ENCODE measurements around the gene CTDSPL.

The CTDSPL gene

GRCh38 chr3:37991823-37992222 is 130.1 kb downstream of the CTDSPL start:
- ATAC-seq (no peak), DNase-seq (no peak)
- Mint-ChIP-seq H3K4me1 (peaks cover 35% of the 10 kb centered on the region), H3K36me3 (ENCODE audit: low read depth) (peaks cover 17% of the 10 kb centered on the region), H3K9me3 (no peaks in the 10 kb centered on the region), H3K27ac (no peak overlapping the region), H3K4me3 (no peak overlapping the region), H3K27me3 (no peaks in the 10 kb centered on the region)

GRCh38 chr3:37992271-37993066 is 130.8 kb downstream of the CTDSPL start:
- ATAC-seq (no peak), DNase-seq (no peak)
- no peaks in the 10 kb centered on the region for H3K27me3 Mint-ChIP-seq
- peaks cover 37% of the 10 kb centered on the region for H3K4me1 Mint-ChIP-seq
- peaks cover 18% of the 10 kb centered on the region for H3K36me3 Mint-ChIP-seq (ENCODE audit: low read depth)
- H3K4me3 Mint-ChIP-seq, result peak overlapping the region; percentile 91
- no peaks in the 10 kb centered on the region for H3K9me3 Mint-ChIP-seq
- H3K27ac Mint-ChIP-seq, result no peak overlapping the region

GRCh38 chr3:37993067-37993455 is 131.4 kb downstream of the CTDSPL start:
- H3K27me3 Mint-ChIP-seq, result no peaks in the 10 kb centered on the region
- H3K36me3 Mint-ChIP-seq (ENCODE audit: low read depth), result peaks cover 18% of the 10 kb centered on the region
- H3K27ac Mint-ChIP-seq, result peak overlapping the region; percentile 90
- H3K9me3 Mint-ChIP-seq, result no peaks in the 10 kb centered on the region
- DNase-seq (no peak), ATAC-seq (no peak)
- H3K4me1 Mint-ChIP-seq, result peaks cover 40% of the 10 kb centered on the region
- H3K4me3 Mint-ChIP-seq, result peak overlapping the region; percentile 91

- peaks cover 44% of the 10 kb centered on the region for H3K4me1 Mint-ChIP-seq
- peak overlapping the region; percentile 91 for H3K4me3 Mint-ChIP-seq
- no peaks in the 10 kb centered on the region for H3K9me3 Mint-ChIP-seq
- peaks cover 18% of the 10 kb centered on the region for H3K36me3 Mint-ChIP-seq (ENCODE audit: low read depth)
- ATAC-seq (no peak), DNase-seq (no peak)
- H3K27me3 Mint-ChIP-seq, result no peaks in the 10 kb centered on the region
- H3K27ac Mint-ChIP-seq, result peak overlapping the region; percentile 90
Measured at GRCh38 chr3:37993460-37993819, 131.8 kb downstream of the CTDSPL start.

- Mint-ChIP-seq H3K4me3 (peak overlapping the region; percentile 91), H3K27ac (peak overlapping the region; percentile 90), H3K27me3 (no peaks in the 10 kb centered on the region), H3K36me3 (ENCODE audit: low read depth) (peaks cover 18% of the 10 kb centered on the region), H3K4me1 (peaks cover 48% of the 10 kb centered on the region), H3K9me3 (no peaks in the 10 kb centered on the region)
- ATAC-seq (peak; percentile 75), DNase-seq (peak; percentile 80)
Measured at GRCh38 chr3:37993820-37994638, 132.3 kb downstream of the CTDSPL start.

GRCh38 chr3:37994639-37994972 is 132.9 kb downstream of the CTDSPL start:
- H3K9me3 Mint-ChIP-seq, result no peaks in the 10 kb centered on the region
- peaks cover 50% of the 10 kb centered on the region for H3K4me1 Mint-ChIP-seq
- H3K4me3 Mint-ChIP-seq, result peak overlapping the region; percentile 91
- H3K27ac Mint-ChIP-seq, result peak overlapping the region; percentile 90
- DNase-seq, result no peak
- peaks cover 18% of the 10 kb centered on the region for H3K36me3 Mint-ChIP-seq (ENCODE audit: low read depth)
- no peak for ATAC-seq
- H3K27me3 Mint-ChIP-seq, result no peaks in the 10 kb centered on the region

- Mint-ChIP-seq H3K36me3 (ENCODE audit: low read depth) (peaks cover 18% of the 10 kb centered on the region), H3K27me3 (no peaks in the 10 kb centered on the region), H3K27ac (peak overlapping the region; percentile 90), H3K9me3 (no peaks in the 10 kb centered on the region), H3K4me1 (peaks cover 50% of the 10 kb centered on the region), H3K4me3 (peak overlapping the region; percentile 91)
- DNase-seq (no peak), ATAC-seq (no peak)
Measured at GRCh38 chr3:37995652-37996641, 134.3 kb downstream of the CTDSPL start.

- H3K36me3 Mint-ChIP-seq (ENCODE audit: low read depth), result peaks cover 18% of the 10 kb centered on the region
- ATAC-seq (peak; percentile 29), DNase-seq (peak; percentile 77)
- no peaks in the 10 kb centered on the region for H3K9me3 Mint-ChIP-seq
- no peak overlapping the region for H3K4me3 Mint-ChIP-seq
- no peaks in the 10 kb centered on the region for H3K27me3 Mint-ChIP-seq
- peaks cover 50% of the 10 kb centered on the region for H3K4me1 Mint-ChIP-seq
- peak overlapping the region; percentile 43 for H3K27ac Mint-ChIP-seq
Measured at GRCh38 chr3:37996785-37997301, 135.2 kb downstream of the CTDSPL start.

- ATAC-seq, result no peak
- Mint-ChIP-seq H3K9me3 (no peaks in the 10 kb centered on the region), H3K4me1 (peaks cover 50% of the 10 kb centered on the region), H3K4me3 (no peak overlapping the region), H3K27me3 (no peaks in the 10 kb centered on the region), H3K36me3 (ENCODE audit: low read depth) (peaks cover 18% of the 10 kb centered on the region), H3K27ac (no peak overlapping the region)
- no peak for DNase-seq
Measured at GRCh38 chr3:37997342-37997741, 135.7 kb downstream of the CTDSPL start.

GRCh38 chr3:37997791-37998370 is 136.2 kb downstream of the CTDSPL start:
- Mint-ChIP-seq H3K4me3 (peak overlapping the region; percentile 78), H3K27me3 (no peaks in the 10 kb centered on the region), H3K36me3 (ENCODE audit: low read depth) (peaks cover 18% of the 10 kb centered on the region), H3K27ac (peak overlapping the region; percentile 93), H3K9me3 (no peaks in the 10 kb centered on the region), H3K4me1 (peaks cover 50% of the 10 kb centered on the region)
- DNase-seq (no peak), ATAC-seq (no peak)

- peaks cover 43% of the 10 kb centered on the region for H3K4me1 Mint-ChIP-seq
- DNase-seq (no peak), ATAC-seq (no peak)
- no peak overlapping the region for H3K27ac Mint-ChIP-seq
- H3K27me3 Mint-ChIP-seq, result no peaks in the 10 kb centered on the region
- no peak overlapping the region for H3K4me3 Mint-ChIP-seq
- peaks cover 22% of the 10 kb centered on the region for H3K36me3 Mint-ChIP-seq (ENCODE audit: low read depth)
- no peaks in the 10 kb centered on the region for H3K9me3 Mint-ChIP-seq
Measured at GRCh38 chr3:37999836-38000235, 138.2 kb downstream of the CTDSPL start.

- H3K4me1 Mint-ChIP-seq, result peaks cover 39% of the 10 kb centered on the region
- no peak overlapping the region for H3K27ac Mint-ChIP-seq
- peaks cover 18% of the 10 kb centered on the region for H3K36me3 Mint-ChIP-seq (ENCODE audit: low read depth)
- no peak for DNase-seq
- ATAC-seq, result no peak
- no peaks in the 10 kb centered on the region for H3K9me3 Mint-ChIP-seq
- H3K4me3 Mint-ChIP-seq, result no peak overlapping the region
- H3K27me3 Mint-ChIP-seq, result no peaks in the 10 kb centered on the region
Measured at GRCh38 chr3:38000242-38000916, 138.7 kb downstream of the CTDSPL start.

GRCh38 chr3:38000965-38001455 is 139.3 kb downstream of the CTDSPL start:
- Mint-ChIP-seq H3K36me3 (ENCODE audit: low read depth) (peaks cover 12% of the 10 kb centered on the region), H3K9me3 (no peaks in the 10 kb centered on the region), H3K27me3 (no peaks in the 10 kb centered on the region), H3K27ac (no peak overlapping the region), H3K4me3 (no peak overlapping the region), H3K4me1 (peaks cover 33% of the 10 kb centered on the region)
- no peak for DNase-seq
- no peak for ATAC-seq

All from activated naive CD8-positive, alpha-beta T cell treated with anti-CD3 and anti-CD28 coated beads, Interleukin-2, amount 50 U/mL, for 24 hours (primary cell).